ENCODE results near the gene SLC6A5.

DNA sequence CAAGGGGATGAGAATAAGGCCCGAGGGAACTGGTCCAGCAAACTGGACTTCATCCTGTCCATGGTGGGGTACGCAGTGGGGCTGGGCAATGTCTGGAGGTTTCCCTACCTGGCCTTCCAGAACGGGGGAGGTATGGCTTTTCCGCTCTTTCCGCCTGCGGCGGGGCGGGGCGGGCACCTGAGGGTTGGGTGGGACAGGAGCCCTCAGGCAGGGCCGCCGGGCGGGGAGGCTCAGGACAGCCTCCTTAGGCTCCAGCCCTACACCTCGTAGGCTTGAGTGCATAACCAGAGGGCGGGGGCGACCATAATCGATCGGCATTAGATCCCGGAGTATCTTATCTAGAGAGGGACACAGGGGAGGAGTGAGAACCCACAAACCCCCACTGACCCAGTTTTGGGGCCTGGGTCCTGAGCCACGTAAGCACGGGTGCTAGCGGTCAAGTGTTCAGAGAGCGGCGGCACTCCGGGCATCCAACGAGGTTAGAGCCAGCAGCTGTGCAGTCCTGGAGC, 4.9 kb downstream of the SLC6A5 start:
- TF ChIP-seq CTCF (IDR thresholded peaks at IDR 0.05; ENCODE audit: low read length) (no peak), EZH2 (optimal IDR thresholded peaks at IDR 0.05; ENCODE audit: low read depth, low read length) (no peak), EZH2phosphoT487 (IDR thresholded peaks at IDR 0.05; ENCODE audit: low read length) (no peak)
